PFSK-1 (cell line): ENCODE measurements around the gene PTPRK.

Source experiments
- FOXP2 ChIP-seq: optimal IDR thresholded peaks from 2 replicates; pipeline ENCODE3; 2011; ENCODE audit warnings: borderline replicate concordance, control low read depth, inconsistent platforms; ENCODE audit not compliant: insufficient read depth; ENCODE audit errors: extremely low read length, extremely low read depth
- POLR2AphosphoS5 ChIP-seq: IDR thresholded peaks from 2 replicates; pipeline ENCODE4 v1.6.1; 2012; ENCODE audit warnings: low read depth, mild to moderate bottlenecking, control low read depth, low read length, moderate library complexity
- SIN3A ChIP-seq: IDR thresholded peaks from 2 replicates; pipeline ENCODE4 v1.6.1; 2012; ENCODE audit warnings: mild to moderate bottlenecking, low read length, moderate library complexity, borderline replicate concordance; ENCODE audit not compliant: insufficient read depth
- TAF1 ChIP-seq: IDR thresholded peaks from 2 replicates; pipeline ENCODE4 v1.6.1; 2012; ENCODE audit warnings: low read length, control low read depth, borderline replicate concordance; ENCODE audit not compliant: insufficient read depth
- TF ChIP-seq, protein P1 (sequence below), 2 experiments: IDR thresholded peaks; 2 replicates each; pipeline versions ENCODE4 v1.6.1 to v1.8.0; 2011 to 2012; ENCODE audit warnings: low read depth in 2 of 2, low read length in 2 of 2, control low read depth in 1 of 2, inconsistent platforms in 1 of 2, mild to moderate bottlenecking in 1 of 2, moderate library complexity in 1 of 2; ENCODE audit not compliant: insufficient read depth in 1 of 2

PTPRK gene

DNA sequence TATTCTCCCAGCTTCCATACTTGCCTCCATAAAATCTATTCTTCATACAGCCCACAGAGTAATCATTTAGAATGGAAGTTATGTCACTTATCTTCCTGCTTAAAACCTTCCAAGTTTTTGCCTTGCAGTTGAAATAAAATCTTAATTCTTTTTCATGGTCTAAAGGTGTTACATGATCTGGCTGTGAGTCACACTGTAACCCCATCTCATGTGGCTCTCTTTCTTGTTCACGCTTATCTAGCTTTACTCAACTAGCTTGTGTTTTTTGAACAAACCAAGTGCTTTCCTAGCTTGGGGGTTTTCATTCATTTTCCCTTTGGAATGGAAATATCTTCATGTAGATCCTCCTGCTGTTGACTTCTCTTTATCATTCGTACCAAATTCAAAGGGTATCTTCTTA lies 596.0 kb downstream of the PTPRK start:
- no peak for TF ChIP-seq SIN3A
- TF ChIP-seq POLR2AphosphoS5: no peak
- TF ChIP-seq, protein P1, sequence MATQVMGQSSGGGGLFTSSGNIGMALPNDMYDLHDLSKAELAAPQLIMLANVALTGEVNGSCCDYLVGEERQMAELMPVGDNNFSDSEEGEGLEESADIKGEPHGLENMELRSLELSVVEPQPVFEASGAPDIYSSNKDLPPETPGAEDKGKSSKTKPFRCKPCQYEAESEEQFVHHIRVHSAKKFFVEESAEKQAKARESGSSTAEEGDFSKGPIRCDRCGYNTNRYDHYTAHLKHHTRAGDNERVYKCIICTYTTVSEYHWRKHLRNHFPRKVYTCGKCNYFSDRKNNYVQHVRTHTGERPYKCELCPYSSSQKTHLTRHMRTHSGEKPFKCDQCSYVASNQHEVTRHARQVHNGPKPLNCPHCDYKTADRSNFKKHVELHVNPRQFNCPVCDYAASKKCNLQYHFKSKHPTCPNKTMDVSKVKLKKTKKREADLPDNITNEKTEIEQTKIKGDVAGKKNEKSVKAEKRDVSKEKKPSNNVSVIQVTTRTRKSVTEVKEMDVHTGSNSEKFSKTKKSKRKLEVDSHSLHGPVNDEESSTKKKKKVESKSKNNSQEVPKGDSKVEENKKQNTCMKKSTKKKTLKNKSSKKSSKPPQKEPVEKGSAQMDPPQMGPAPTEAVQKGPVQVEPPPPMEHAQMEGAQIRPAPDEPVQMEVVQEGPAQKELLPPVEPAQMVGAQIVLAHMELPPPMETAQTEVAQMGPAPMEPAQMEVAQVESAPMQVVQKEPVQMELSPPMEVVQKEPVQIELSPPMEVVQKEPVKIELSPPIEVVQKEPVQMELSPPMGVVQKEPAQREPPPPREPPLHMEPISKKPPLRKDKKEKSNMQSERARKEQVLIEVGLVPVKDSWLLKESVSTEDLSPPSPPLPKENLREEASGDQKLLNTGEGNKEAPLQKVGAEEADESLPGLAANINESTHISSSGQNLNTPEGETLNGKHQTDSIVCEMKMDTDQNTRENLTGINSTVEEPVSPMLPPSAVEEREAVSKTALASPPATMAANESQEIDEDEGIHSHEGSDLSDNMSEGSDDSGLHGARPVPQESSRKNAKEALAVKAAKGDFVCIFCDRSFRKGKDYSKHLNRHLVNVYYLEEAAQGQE (IDR thresholded peaks at IDR 0.05; ENCODE audit: insufficient read depth in 1 of 2, low read depth in 2 of 2, low read length in 2 of 2): no peak
- no peak for TF ChIP-seq FOXP2
- TF ChIP-seq TAF1: no peak

DNA sequence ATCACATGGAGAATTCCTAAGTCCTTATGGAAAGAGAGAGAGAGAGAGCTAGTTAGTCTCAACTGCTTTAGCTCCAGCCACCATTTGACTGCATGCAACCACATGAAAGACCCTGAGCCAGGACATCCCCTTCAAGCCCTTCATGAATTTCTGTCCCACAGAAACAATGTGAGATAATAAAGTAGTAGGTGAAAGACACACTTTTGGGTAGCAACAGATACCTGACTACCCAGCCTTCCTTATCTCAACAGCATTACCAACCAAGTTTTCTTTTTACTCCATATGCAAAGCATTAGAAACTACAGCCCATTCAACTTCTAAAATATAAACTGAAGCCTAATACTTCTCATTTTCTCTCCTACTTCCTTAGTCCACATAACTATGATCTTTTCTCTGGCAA lies 596.4 kb downstream of the PTPRK start:
- TF ChIP-seq SIN3A (no peak), FOXP2 (no peak), TAF1 (no peak), POLR2AphosphoS5 (no peak)
- TF ChIP-seq, protein P1 (IDR thresholded peaks at IDR 0.05; ENCODE audit: insufficient read depth in 1 of 2, low read depth in 2 of 2, low read length in 2 of 2): no peak

DNA sequence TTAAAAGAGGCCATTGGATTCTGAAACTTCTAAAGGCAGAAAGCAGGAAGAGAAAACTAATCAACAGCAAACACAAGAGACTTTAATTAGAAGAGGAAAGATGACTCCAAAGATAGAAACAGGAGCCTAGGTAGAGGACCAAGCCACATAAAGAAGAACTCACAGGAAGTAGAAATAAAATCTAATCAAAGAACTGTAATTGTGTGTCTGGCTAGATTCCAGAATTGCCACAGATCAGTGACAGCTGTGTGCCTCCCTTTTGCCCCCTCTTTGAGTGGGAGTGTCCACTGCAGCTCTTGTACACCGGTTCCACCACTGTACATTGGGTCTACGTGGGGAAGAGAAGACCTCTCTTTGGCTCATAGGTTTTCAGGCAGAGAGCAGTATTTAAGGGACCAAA lies 597.3 kb downstream of the PTPRK start:
- no peak for TF ChIP-seq TAF1
- TF ChIP-seq, protein P1 (IDR thresholded peaks at IDR 0.05; ENCODE audit: insufficient read depth in 1 of 2, low read depth in 2 of 2, low read length in 2 of 2): no peak
- no peak for TF ChIP-seq POLR2AphosphoS5
- TF ChIP-seq SIN3A: no peak
- no peak for TF ChIP-seq FOXP2

DNA sequence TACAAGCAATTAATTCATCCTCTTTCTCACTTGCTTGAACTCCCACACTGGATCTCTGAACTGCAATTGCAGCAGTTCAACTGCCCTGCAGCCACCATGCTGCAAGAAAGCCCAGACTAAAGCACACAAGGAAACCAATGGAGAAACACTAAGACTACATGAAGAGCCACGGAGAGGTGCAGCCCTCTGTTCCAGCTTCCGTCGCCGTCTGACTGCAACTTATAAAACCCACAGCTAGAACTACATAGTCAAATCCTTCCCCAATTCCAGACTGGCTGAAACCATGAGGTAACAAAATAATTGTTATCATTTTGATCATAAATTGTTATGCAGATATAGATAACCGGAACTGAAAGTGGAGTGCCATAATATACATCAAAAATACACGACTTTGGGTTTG lies 598.4 kb downstream of the PTPRK start:
- TF ChIP-seq TAF1: no peak
- no peak for TF ChIP-seq FOXP2
- TF ChIP-seq POLR2AphosphoS5: no peak
- TF ChIP-seq, protein P1 (IDR thresholded peaks at IDR 0.05; ENCODE audit: insufficient read depth in 1 of 2, low read depth in 2 of 2, low read length in 2 of 2): no peak
- no peak for TF ChIP-seq SIN3A

DNA sequence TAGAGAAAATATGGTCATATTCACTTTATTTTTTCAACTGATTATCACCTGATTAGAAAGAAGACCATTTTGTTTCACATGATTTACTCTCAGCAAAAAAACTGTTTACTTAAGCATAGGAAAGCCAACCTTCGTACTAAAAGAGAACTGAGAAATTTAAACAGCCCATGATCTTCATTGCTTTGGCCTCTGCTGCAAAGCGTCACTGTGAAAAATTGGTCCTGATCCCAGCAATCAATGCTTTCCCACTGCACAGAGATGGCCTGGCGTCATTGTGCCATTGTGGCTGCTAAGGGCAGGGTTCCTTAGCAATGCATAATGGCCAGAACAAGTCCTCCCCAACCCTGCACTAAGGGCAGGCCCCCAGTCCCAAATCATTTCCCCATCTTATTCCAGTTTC lies 599.6 kb downstream of the PTPRK start:
- TF ChIP-seq, protein P1 (IDR thresholded peaks at IDR 0.05; ENCODE audit: insufficient read depth in 1 of 2, low read depth in 2 of 2, low read length in 2 of 2): no peak
- TF ChIP-seq TAF1 (no peak), POLR2AphosphoS5 (no peak), SIN3A (no peak), FOXP2 (no peak)
